GM18517 (cell line): ENCODE results near the gene GSTM5.
"Not testable (repeated sequence)": the region's sequence is repeated elsewhere in the genome, so short reads cannot be mapped to it uniquely, and the experiment has no call there.

Experiments
- ATAC-seq: cut with Tn5 transposase; IDR thresholded peaks from one replicate; pipeline ENCODE4 v1.9.1; 2021; ENCODE audit warnings: mild to moderate bottlenecking, moderate library complexity; ENCODE audit not compliant: unreplicated experiment

GSTM5 gene

DNA sequence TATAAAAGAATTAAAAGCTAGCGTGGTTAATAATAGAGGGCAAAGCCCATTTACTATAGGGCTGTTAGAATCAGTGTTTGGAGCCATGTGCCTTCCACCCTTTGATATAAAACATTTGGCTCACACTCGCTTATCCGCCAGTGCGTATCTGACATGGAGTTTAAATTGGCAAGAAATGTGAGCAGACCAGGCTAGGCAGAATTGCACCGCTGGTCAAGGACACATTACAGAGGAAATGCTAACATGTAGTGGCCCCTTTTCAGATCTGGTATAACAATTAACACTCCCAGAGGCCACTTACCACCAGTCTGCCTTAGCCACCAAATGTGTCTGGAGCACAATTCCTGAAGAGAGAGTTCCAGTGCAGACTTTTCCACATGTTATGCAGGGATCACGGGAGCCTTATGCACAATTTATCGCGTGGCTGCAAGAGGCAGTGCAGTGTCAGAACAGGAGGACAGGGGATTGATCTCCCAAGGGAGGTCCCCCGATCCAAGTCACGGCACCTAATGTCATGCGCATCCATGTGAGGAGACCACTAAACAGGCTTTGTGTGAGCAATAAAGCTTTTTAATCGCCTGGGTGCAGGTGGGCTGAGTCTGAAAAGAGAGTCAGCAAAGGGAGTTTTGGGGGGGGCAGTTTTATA is 14.8 kb downstream of the GSTM5 start:
- ATAC-seq, result no peak

DNA sequence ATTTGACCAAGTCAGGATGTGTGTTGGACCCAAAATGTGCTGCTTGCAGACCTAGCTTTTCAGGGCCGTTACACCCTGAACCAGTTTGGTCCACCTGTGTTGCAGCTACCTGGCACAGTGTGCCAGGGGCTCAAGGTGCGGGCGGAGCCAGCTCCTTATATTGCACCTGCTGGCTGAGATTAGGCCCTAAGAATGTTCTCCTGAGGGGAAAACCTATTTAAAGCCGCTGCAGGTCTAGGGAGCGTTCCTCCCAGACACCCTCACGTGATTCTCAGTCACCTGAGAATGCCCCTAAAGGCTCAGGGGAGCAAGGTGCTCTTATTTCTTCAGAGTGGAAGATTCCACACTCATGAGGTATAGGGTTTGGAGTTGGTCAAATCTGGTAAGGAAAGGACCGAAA is 16.8 kb downstream of the GSTM5 start:
- no peak for ATAC-seq

DNA sequence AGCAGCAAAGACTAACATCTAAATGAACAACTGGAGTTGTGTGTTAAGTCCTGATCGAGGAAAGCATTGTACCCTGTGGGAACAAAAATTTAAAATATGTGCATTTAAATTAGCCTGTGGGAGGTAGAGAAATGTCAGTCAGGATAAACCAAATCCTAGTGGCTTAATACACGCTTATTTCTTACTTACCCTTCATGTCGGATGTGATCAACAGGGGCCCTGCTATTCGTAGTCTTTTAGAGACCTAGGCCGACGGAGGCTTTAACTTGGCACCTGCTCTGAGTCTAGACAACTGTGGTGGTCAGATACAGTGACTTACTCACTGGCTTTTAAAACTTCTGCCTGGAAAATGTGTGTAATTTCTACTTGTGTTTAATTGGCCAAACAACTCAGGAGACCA is 18.6 kb downstream of the GSTM5 start:
- no peak for ATAC-seq

DNA sequence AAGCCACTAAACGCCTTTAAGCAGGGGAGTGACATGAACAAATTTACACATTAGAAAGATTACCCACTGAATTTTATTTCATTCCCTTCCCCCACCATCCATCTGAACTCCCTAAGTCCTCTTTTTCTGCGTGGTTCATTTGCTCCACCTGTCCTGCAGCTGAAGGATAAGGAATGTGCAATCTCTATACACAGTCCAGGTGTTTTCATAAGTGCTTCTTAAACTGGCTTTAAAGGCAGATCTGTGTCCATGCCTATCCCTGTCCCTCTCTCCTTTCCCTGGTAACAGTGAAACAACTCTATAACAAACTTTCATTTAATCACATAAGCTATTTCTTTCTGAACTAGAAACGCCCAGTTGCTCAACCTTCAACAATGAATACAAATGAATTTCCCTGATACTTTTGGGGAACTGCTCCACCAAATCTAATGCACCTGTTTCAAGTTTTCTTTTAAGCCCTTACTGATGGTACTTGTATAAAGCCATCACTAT is 20.4 kb downstream of the GSTM5 start:
- no peak for ATAC-seq

DNA sequence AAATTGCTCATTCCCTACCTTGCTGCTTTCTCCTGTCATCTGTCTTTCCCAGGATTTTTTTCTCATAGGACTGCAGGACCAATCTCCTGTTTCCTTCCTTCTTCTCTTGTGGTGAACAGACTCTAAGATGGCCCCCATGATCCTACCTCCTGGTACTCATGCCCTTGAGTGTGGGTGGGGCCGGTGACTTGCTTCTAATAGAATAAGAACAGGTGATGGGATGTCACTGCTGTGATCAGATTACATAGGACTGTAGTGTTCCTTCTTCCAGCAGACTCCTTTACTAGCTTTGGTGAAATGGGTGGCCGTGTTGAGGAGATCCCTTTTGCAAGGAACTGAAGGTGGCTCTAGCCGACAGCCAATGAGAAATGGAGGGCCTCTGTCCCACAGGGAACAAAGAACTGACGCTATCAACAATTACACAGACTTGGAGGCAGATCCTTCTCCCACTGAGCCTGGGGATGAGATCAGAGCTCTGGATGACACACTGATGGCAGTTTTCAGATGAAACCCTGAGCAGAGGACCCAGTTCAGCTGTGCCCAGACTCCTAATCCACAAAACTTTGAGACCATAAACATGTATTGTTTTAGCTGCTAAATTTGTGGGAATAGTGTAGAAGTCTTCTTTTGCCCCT is 21.3 kb downstream of the GSTM5 start:
- no peak for ATAC-seq

DNA sequence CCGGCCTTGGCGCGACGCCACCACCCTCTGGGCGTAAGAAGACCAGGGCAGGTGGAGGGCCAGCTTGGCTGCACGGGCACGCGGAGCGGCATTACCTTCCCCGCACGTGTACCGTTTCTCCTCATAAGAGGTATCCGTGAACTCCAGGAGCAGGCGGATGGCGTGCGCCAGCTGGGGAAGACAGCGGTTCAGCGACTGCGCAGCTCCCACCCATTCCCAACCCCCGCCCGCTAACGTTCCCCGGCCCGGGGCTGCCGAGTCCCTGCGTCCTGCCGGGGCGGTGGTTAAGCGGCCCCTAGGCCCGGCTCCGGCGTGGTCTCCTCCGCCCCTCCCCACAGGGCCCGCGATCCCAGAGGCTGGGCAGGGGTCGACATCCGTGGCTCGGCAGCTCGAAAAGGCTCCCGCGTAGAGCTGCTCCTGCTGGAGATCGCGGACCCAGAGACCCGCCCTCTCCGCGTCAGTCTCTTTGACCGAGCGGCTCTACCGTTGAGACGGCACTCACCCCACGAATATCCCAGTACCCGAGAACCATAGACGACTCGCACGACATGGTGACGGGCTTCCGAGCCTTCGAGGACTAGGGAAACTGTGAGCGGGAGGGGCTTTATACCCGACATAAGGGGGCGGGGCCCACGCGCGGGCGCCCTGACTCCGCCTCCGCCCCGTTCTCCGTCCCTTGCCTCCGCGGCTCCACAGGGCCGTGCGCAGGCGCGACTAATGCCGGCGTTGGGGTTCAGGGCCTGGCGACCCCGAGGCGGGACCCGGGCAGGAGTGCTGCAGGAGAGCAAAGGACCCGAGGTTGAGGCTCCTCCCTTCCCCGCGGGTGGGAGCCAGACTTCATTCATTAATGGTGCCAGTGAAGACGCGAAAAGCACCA is 27.9 kb downstream of the GSTM5 start:
- peak; percentile 64 for ATAC-seq

DNA sequence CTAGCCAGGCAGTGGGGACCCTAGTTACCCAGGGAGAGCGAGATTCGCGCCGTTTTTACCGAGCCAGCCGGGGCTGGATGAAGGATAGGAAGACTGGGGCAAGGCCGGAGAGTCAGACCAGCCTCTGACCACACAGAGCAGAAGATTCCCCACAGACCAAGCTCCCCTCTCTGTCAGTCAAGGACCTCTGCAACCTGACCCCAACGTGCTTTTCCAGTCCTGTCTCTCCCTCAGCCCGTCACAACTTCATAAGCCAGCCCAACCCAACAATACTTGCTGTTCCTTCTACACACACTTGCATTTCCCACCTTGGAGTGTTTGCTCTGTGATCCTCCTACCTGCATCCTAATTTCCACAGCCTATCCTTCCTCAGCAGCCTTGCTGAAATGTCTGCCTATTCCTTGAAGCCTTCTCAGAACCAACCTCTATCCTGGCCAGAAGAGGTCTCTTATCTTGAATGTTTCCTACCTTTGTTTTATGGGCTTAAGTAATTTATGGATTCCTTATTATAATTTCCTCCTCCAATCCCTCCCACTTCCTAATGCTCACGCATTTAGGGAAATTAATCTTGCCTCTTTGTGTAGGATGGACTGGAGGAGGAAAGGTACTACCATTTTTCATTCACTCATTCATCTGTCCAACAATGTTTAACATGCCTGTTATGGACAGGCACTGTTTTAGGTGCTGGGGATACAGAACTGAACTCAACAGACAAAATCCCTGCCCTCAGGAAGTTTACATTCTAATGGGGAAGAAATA is 28.7 kb downstream of the GSTM5 start, which contains the start of gene GSTM3:
Gene GSTM3, minus strand, starts transcription at position 424 of the 759 bp plus-strand sequence. CDS start 751 bp downstream, outside the sequence.
- ATAC-seq, result no peak

DNA sequence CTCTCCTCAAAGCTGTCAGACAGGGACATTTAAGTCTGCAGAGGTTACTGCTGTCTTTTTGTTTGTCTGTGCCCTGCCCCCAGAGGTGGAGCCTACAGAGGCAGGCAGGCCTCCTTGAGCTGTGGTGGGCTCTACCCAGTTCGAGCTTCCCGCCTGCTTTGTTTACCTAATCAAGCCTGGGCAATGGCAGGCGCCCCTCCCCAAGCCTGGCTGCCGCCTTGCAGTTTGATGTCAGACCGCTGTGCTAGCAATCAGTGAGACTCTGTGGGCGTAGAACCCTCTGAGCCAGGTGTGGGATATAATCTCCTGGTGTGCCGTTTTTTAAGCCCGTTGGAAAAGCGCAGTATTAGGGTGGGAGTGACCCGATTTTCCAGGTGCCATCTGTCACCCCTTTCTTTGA is 36.3 kb downstream of the GSTM5 start:
- not testable (repeated sequence) for ATAC-seq

DNA sequence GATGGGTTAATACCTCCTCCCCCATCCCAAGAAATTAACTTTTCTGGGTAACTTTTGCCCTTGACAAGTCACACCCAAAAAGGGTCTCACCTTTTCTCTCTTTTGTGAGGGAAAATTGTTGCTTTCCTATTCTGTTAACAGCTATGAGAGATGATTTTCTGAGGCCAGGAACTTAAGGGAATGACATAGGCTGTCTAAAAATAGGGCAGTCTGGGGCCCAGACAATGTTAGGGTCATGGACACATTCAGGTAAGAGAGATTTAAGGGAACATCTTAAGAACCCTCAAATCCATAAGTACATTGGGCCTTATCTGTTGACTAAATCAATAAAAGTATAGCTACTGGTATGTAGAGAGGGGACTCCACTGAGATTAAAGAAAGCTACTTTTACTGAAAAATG is 37.2 kb downstream of the GSTM5 start:
- no peak for ATAC-seq

DNA sequence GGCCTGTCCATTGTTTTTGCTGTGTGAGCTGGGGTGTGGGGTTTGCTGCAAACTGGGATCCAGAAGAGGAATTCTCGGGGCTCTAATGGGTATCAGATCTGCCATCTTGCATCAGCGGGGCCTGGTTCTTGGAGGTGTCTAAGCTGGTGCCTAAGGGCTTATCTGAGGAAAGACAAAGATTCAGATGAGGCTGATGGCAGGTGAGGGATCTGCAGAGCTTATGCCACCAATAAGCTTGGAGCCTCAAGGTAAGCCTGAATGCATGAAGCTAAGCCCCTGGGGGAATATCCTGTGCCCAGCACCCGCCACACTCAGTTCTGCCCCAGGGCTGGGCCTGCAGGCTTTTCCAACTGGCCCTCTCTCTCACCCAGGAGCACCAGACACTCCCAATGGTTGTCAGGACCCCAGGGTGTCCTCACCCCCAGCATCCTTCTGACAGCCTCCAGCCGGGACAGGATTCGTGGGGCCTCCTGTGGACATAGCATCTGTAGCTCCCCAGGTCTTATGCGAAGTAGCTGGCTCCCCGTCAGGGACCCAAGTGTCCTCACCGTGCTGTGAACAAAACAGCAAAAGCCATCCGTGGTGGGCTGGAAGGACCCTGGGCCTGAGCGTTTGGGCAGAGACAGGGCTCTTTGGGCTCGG is 38.3 kb downstream of the GSTM5 start:
- no peak for ATAC-seq

DNA sequence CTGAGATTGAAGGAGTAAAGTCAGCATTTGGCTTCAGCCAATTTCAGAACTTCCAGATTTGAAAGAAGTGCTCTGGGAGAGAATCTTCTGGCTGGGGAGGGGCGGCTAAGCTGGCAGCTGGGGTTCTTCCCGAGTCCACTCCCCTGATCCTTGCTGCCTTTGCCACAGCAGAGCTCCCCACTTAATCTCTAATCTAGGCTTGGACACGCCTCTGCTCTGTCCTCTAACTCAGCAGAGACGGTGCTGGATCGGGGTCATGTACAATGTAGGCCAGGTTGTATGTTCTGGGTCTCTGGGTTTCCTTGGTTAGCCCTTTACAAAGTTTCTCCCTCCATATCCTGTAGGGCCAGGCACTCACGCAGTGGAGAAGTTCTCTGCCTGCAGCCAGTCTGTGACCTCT is 38.9 kb downstream of the GSTM5 start:
- ATAC-seq, result no peak

DNA sequence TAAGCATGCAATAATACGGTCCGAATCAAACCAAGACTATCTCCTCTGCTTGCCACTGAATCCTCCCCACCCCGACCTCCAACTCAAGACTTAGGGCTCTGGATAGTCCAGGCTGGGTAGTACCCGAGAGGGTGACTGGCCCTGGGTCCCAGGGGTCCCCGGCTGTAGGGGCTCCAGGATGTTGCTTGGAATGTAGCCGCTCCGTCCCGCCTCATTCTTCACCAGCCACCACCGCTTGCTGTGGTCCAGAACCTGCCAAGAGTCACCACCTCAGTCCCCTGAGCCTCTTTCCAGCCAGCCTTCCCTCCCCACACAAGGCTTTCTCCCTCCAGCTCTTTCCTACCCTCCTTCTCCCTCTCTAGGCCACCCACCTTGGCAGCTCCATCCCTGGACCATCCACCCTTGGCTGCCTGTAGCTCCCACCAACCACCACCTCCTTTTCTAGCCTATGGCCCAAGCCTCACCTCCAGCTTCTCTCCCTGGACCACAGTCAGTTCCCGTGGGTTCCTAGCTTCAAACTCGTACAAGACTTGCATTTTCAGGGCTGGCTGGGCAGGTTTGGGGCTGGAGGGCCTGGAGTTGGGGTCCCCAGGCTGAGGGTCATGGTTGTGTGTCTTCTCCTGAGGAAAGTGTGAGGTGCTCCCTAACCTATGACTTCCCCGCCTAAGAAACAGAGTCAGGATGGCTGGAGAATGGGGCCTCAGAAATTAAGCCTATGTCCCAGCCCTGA is 39.6 kb downstream of the GSTM5 start:
- ATAC-seq, result no peak

DNA sequence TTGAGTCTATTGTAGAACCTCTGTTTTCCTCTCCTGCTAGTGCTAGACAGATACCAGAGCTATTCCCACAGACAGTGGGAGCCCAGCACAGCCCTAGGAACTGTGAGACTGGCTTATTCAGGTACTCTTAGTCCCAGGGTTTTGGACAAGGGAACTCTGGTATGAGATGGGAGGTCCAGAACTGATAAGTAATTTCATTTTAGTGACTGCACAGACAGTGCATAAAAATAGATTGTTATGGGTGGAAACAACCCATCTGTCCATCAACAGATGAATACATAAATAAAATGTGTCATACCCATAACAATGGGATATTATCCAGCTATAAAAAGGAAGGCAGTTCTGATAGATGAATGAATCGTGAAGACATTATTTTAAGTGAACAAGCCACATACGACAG is 42.7 kb downstream of the GSTM5 start:
- no peak for ATAC-seq

DNA sequence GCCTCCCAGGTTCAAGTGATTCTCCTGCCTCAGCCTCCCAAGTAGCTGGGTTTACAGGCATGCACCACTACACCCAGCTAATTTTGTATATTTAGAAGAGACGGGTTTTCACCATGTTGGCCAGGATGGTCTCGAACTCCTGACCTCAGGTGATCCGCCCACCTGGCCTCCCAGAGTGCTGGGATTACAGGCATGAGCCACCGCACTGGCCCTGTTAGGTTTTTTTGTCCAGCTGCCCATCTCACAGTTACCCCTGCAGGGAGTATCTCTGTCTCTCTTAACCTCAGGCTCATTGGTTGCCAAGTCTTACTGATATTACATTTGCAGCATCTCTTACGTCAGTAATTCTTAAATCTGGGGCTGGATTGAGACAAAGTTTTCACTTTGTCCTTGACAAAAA is 44.3 kb downstream of the GSTM5 start:
- ATAC-seq, result not testable (repeated sequence)

DNA sequence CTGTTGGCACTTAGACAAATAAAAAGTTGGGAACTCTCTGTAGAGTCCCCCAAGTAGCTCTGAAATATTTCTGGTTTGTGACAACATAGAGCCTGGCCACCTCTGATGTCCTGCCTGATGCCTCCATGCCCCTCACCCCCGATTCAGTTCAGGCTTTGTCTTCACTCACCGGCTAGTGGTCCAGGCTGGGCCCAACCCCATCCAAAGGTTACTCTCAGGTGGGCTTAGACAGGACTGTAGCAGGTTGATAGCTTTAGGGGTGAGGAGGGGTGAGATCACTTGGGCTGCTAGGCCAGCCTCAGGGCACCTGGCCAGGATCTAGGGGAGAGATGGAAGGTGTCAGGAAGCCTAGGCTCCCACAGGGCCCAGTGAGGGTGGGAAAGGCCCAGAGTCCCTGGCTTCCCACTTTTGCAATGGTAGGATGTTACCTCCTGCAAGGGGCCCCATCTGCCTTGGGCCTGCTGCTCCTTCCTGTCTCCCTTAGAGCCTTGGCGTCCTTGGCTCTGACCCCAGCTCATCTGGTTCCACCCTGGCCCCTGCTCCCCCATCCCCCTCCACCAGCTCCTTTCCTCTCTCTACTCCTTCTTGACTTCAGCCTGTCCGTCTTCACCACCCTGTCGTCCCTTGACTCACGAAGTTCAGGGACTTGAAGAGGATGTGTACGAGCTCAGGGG is 44.9 kb downstream of the GSTM5 start:
- no peak for ATAC-seq

DNA sequence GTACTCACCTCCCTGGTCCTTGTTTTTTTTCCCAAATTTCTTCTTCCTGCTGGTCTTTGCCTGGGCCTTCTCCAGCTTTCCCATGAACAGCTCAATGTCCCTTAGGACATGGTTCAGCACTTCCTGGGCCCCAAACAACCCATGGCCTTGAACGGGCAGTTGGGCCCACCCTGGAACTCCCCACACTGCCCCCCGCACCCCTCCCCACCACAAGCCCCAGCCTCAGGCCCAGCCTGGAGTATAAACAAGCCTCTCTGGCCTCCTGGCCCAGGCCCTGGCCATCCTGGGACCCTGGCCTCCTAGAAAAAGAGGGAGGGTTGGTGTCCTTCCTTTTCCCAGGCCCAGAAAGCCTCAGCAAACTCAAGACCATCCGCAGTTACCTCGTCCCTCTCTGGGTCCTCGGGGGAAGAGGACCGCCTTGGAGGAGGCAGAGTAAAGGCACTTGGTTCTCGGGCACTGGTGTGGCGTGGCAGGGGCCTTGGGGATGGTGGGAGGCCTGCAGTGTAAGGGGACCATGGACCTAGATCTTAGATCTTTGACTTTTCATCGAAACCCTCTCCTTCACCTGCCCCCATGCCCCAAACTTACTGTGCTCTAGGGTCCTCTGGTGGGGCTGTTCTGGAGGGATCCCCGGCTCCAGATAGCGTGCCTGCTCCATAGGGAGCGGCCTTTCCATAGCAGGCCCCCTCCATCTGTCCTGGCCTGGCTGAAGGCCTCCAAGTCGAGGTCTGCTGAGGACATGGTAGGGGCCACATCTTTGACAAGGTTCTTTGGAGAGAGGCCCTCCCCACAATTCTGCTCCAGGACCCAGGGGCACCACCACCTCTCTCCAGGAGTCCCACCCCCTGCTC is 46.1 kb downstream of the GSTM5 start:
- ATAC-seq, result no peak

DNA sequence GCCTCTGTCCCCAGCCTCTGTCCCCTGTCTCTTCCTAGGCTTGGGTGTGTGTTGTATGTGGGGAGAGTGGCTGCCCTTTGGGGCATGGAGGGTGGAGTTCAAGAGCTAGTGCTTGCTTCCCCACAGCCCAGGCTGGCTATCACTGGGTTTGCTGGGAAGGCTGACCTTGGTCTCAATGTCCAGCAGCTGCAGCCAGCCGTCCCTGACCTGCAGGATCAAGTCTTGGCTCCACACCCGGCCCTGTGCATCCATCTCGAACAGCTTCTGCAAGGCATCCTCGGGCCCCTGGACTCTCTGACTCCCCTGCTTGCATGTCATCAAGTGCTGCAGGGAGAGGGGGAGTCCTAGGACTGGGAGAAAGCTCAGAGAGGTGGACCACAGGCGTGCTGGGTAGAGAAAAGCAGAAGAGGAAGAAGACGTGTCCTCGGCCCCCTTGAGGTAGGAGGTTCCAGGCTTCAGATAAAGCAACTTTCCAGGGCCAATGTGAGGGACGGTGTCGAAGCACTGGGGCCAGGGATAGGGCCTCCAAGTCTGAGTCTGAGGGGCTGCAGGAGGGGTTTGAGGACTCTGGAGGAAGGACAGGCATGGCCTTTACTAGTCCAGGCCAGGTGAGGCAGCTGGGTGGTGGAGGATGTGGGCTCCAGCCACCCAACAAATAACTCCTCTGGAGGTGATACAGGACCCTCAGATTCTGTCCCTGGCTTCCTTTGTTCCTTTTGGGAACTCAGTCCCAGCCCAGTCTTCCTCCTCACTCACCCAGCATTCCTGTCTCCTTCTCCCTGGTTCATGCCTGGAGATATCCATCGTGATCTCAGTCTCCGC is 47.7 kb downstream of the GSTM5 start:
- no peak for ATAC-seq
